GM12878 (cell line): ENCODE data around the gene TRERF1. TPM values are rescaled to one million over a fixed set of nuclear protein-coding genes. Genes with fewer than 3 reads are reported as not detected.

Source experiments
- ATAC-seq: fragments of 200-7000 bp; cut with Tn5 transposase; 3 replicates; pipeline ENCODE4 v1.9.1; 2020; ENCODE audit warnings: mild to moderate bottlenecking, moderate library complexity
- BruUV-seq: library from RNA; stranded (reverse); fragments of 400-500 nt; replicated peaks from 2 replicates; lab custom pipeline; 2021; lab: Mats Ljungman, UMichigan
- CTCF ChIA-PET: fragments of 300-600 bp; sonication (Branson Sonifier 250); formaldehyde crosslinking; extraction: SDS; loops from one replicate; lab custom pipeline; 2021; ENCODE audit warnings: inconsistent platforms; lab: Yijun Ruan, JAX
- POLR2A ChIA-PET: fragments of 350-600 bp; formaldehyde crosslinking; extraction: SDS; loops from one replicate; lab custom pipeline; 2021; ENCODE audit warnings: inconsistent platforms; lab: Charles Lee
- RAD21 ChIA-PET: fragments of 300-600 bp; sonication (Branson Sonifier 250); formaldehyde crosslinking; loops from one replicate; lab custom pipeline; 2023; ENCODE audit warnings: antibody characterized with exemption; ENCODE audit not compliant: unreplicated experiment; lab: Charles Lee
- SMC1A ChIA-PET: fragments of 300-600 bp; sonication (Branson Sonifier 250); formaldehyde crosslinking; loops from one replicate; lab custom pipeline; 2023; ENCODE audit not compliant: unreplicated experiment, uncharacterized antibody; lab: Charles Lee
- DNase-seq: peaks from one replicate; pipeline ENCODE4 v3.0.0-alpha.2; 2011; ENCODE audit warnings: low read depth, low spot score
- FAIRE-seq: peaks from 3 replicates; lab custom pipeline; 2011; peaks lifted over from hg19 to GRCh38; lab: Jason Lieb, UNC
- H2AFZ ChIP-seq: 2 replicates; pipeline ENCODE4 v1.6.0; 2011; ENCODE audit warnings: low read depth, low read length, control low read depth; ENCODE audit not compliant: control insufficient read depth
- H3K27ac ChIP-seq: 2 replicates; pipeline ENCODE4 v1.5.1; 2011; ENCODE audit warnings: control low read depth; ENCODE audit not compliant: control insufficient read depth, insufficient read depth
- H3K27me3 ChIP-seq, 2 experiments: replicated peaks in 1 of 2; 2 replicates each; pipeline versions ENCODE4 v1.6.0 to v1.6.1; 2011; ENCODE audit warnings: low read length in 1 of 2; ENCODE audit not compliant: control insufficient read depth in 2 of 2, insufficient read depth in 2 of 2
- H3K36me3 ChIP-seq, 2 experiments: 2 replicates each; pipeline ENCODE4 v1.5.1; 2011; ENCODE audit warnings: low read length in 1 of 2; ENCODE audit not compliant: control insufficient read depth in 2 of 2, insufficient read depth in 2 of 2
- H3K4me1 ChIP-seq: 2 replicates; pipeline ENCODE4 v1.6.1; 2011; ENCODE audit warnings: mild to moderate bottlenecking, low read length, moderate library complexity, mixed read lengths; ENCODE audit not compliant: control insufficient read depth, insufficient read depth
- H3K4me2 ChIP-seq: 2 replicates; pipeline ENCODE4 v1.6.0; 2011; ENCODE audit warnings: control low read depth; ENCODE audit not compliant: control insufficient read depth, insufficient read depth
- H3K4me3 ChIP-seq: fragments of 200-600 bp; sonication (generic); 2 replicates; pipeline ENCODE4 v1.5.1; 2016
- H3K79me2 ChIP-seq: 2 replicates; pipeline ENCODE4 v1.6.0; 2011; ENCODE audit warnings: low read length; ENCODE audit not compliant: control insufficient read depth, insufficient read depth
- H3K9ac ChIP-seq: 2 replicates; pipeline ENCODE4 v1.8.0; 2011; ENCODE audit warnings: low read length, control low read depth, mixed read lengths; ENCODE audit not compliant: control insufficient read depth, insufficient read depth
- H3K9me3 ChIP-seq: replicated peaks from 3 replicates; pipeline ENCODE4 v1.5.1; 2011; ENCODE audit warnings: mild to moderate bottlenecking, low read length; ENCODE audit not compliant: control insufficient read depth, insufficient read depth
- H4K20me1 ChIP-seq: 2 replicates; pipeline ENCODE4 v1.6.0; 2011; ENCODE audit not compliant: control insufficient read depth, insufficient read depth
- CREB1 ChIP-seq: IDR thresholded peaks from 2 replicates; pipeline ENCODE4 v1.6.1; 2012; ENCODE audit warnings: low read depth, mild to moderate bottlenecking, inconsistent platforms
- KDM1A ChIP-seq: fragments of 200-600 bp; sonication (generic); IDR thresholded peaks from 2 replicates; pipeline ENCODE4 v1.6.1; 2016; ENCODE audit warnings: borderline replicate concordance
- NR2C2 ChIP-seq: IDR thresholded peaks from 2 replicates; pipeline ENCODE4 v1.6.1; 2011; ENCODE audit warnings: borderline replicate concordance, low read depth; ENCODE audit not compliant: control insufficient read depth, insufficient read length
- RB1 ChIP-seq: fragments of 450-650 bp; formaldehyde crosslinking; IDR thresholded peaks from 2 replicates; pipeline ENCODE4 v1.6.1; 2017; ENCODE audit warnings: mild to moderate bottlenecking, borderline replicate concordance
- TCF12 ChIP-seq: IDR thresholded peaks from 2 replicates; pipeline ENCODE4 v1.6.1; 2011; ENCODE audit warnings: low read depth, mild to moderate bottlenecking, low read length
- WGBS: methylation state at CpG from one replicate; pipeline ENCODE4 v1.1.6; 2016; ENCODE audit warnings: low lambda C conversion rate; ENCODE audit not compliant: insufficient replicate concordance, insufficient coverage; ENCODE audit errors: missing lambda C conversion rate; 5-methylcytosine and 5-hydroxymethylcytosine counted together
- in situ Hi-C: fragments of 300-500 bp; cut with MboI; formaldehyde crosslinking; loops from 9 replicates; pipeline ENCODE4 v1.14.3; 2018; ENCODE audit warnings: mixed read lengths
- intact Hi-C: fragments of 100-400 bp; cut with micrococcal nuclease; formaldehyde crosslinking; loops from one replicate; pipeline ENCODE4 v1.14.2; 2022; ENCODE audit not compliant: unreplicated experiment
- polyA plus RNA-seq, 11 experiments: library from polyadenylated mRNA; depleted of rRNA in 4 of 11; unstranded in 6 of 11; stranded (reverse) in 5 of 11; fragments of >200 nt; fragmentation: Nextera tagmentation in 4 of 11; fragmentation: Illumina TruSeq in 1 of 11; extraction: Ambion mirVana in 4 of 11; extraction: Trizol in 1 of 11; gene quantifications; 1 replicate in 1 of 11; 2 replicates in 10 of 11; pipeline versions ENCODE4 v1.2.1 to v1.2.3, GENCODE V29; 2011 to 2016; ENCODE audit warnings: inconsistent platforms in 2 of 11, missing spikeins in 2 of 11, low read depth in 1 of 11
- total RNA-seq, 4 experiments: library from RNA; depleted of rRNA in 3 of 4; stranded (reverse); fragments of >200 nt in 3 of 4; fragmentation: Illumina TruSeq in 1 of 4; extraction: Trizol in 1 of 4; gene quantifications; 2 replicates each; pipeline versions ENCODE4 v1.2.1 to v1.2.3, GENCODE V29; 2013 to 2021
- TF ChIP-seq, protein P1 (sequence below): IDR thresholded peaks from 2 replicates; pipeline ENCODE4 v1.6.1; 2012; ENCODE audit warnings: low read depth, low read length, improper control_type of control experiment
- TF ChIP-seq, protein P2 (sequence below): fragments of 450-650 bp; IDR thresholded peaks from 2 replicates; pipeline ENCODE4 v1.6.1; 2017; ENCODE audit warnings: mild to moderate bottlenecking, moderate library complexity
- TF ChIP-seq, protein P3 (sequence below): IDR thresholded peaks from 2 replicates; pipeline ENCODE4 v1.6.1; 2011; ENCODE audit warnings: low read depth, low read length, improper control_type of control experiment, borderline replicate concordance

TRERF1 gene
- total and polyA plus RNA-seq, 10 of the 15 experiments (the other 5 are each of a cell fraction or from before 2014, with no cell fraction given), result 2.2 to 19.4 (median 7.2) TPM

DNA sequence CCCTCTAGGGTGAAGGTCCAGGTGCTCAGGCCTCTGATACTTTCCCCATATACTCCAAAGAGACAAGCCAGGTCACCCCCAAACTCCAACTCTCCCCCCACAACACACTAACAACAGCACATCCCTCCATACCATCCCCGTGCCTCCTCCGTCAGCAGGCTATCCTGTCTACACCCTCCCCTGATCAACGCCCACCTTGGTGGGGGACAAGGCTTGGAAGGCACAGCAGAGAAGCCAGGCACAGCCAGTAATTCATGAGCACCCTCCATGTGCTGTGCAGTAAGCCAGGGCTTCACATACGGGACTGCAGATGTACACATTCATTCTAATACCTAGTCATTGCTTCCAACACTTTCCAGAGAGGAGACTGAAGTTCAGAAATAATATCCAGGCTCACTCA is 57.6 kb downstream of the TRERF1 start:
- peaks cover 27% of the 10 kb centered on the region for H3K4me1 ChIP-seq
- SMC1A ChIA-PET, result interaction anchor here (1.0 to 6.5 kb wide), 3 partner anchors 12 to 153 kb away, joined by 3 to 65 read pairs (median 8); no protein-coding TSS in a partner anchor
- POLR2A ChIA-PET, result interaction anchor here (0.7 kb wide), 1 partner anchor 8 kb away, joined by 3 read pairs; no protein-coding TSS in a partner anchor
- H3K79me2 ChIP-seq, result peaks cover 15% of the 10 kb centered on the region
- H2AFZ ChIP-seq, result no peak overlapping the region
- BruUV-seq, result no TSS peak
- no peak overlapping the region for H3K4me3 ChIP-seq
- no peak overlapping the region for H3K4me2 ChIP-seq
- WGBS, result 53% methylated on average over 4 of the region's 4 CpGs
- in situ Hi-C loops, result no loop called here
- no peak for DNase-seq
- intact Hi-C loops, result no loop called here
- no peaks in the 10 kb centered on the region for H3K27me3 ChIP-seq
- no peaks in the 10 kb centered on the region for H3K36me3 ChIP-seq
- no peaks in the 10 kb centered on the region for H3K9me3 ChIP-seq
- H3K9ac ChIP-seq, result no peak overlapping the region
- RAD21 ChIA-PET, result interaction anchor here (1.6 to 1.9 kb wide), 2 partner anchors 9 to 154 kb away, joined by 3 to 5 read pairs; no protein-coding TSS in a partner anchor
- no peak for TF ChIP-seq RB1
- TF ChIP-seq CREB1, result no peak
- TF ChIP-seq, protein P1, sequence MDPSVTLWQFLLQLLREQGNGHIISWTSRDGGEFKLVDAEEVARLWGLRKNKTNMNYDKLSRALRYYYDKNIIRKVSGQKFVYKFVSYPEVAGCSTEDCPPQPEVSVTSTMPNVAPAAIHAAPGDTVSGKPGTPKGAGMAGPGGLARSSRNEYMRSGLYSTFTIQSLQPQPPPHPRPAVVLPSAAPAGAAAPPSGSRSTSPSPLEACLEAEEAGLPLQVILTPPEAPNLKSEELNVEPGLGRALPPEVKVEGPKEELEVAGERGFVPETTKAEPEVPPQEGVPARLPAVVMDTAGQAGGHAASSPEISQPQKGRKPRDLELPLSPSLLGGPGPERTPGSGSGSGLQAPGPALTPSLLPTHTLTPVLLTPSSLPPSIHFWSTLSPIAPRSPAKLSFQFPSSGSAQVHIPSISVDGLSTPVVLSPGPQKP, result no peak
- TF ChIP-seq NR2C2, result no peak
- TF ChIP-seq, protein P2, sequence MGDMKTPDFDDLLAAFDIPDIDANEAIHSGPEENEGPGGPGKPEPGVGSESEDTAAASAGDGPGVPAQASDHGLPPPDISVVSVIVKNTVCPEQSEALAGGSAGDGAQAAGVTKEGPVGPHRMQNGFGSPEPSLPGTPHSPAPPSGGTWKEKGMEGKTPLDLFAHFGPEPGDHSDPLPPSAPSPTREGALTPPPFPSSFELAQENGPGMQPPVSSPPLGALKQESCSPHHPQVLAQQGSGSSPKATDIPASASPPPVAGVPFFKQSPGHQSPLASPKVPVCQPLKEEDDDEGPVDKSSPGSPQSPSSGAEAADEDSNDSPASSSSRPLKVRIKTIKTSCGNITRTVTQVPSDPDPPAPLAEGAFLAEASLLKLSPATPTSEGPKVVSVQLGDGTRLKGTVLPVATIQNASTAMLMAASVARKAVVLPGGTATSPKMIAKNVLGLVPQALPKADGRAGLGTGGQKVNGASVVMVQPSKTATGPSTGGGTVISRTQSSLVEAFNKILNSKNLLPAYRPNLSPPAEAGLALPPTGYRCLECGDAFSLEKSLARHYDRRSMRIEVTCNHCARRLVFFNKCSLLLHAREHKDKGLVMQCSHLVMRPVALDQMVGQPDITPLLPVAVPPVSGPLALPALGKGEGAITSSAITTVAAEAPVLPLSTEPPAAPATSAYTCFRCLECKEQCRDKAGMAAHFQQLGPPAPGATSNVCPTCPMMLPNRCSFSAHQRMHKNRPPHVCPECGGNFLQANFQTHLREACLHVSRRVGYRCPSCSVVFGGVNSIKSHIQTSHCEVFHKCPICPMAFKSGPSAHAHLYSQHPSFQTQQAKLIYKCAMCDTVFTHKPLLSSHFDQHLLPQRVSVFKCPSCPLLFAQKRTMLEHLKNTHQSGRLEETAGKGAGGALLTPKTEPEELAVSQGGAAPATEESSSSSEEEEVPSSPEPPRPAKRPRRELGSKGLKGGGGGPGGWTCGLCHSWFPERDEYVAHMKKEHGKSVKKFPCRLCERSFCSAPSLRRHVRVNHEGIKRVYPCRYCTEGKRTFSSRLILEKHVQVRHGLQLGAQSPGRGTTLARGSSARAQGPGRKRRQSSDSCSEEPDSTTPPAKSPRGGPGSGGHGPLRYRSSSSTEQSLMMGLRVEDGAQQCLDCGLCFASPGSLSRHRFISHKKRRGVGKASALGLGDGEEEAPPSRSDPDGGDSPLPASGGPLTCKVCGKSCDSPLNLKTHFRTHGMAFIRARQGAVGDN, result no peak
- TF ChIP-seq KDM1A, result no peak
- TF ChIP-seq, protein P3, sequence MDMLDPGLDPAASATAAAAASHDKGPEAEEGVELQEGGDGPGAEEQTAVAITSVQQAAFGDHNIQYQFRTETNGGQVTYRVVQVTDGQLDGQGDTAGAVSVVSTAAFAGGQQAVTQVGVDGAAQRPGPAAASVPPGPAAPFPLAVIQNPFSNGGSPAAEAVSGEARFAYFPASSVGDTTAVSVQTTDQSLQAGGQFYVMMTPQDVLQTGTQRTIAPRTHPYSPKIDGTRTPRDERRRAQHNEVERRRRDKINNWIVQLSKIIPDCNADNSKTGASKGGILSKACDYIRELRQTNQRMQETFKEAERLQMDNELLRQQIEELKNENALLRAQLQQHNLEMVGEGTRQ, result no peak
- no peak for TF ChIP-seq TCF12
- TF ChIP-seq, all 136 proteins: peak for 0
- CTCF ChIA-PET, result no interaction called here
- ATAC-seq (no peak), FAIRE-seq (no peak)
- H4K20me1 ChIP-seq, result no peaks in the 10 kb centered on the region
- no peak overlapping the region for H3K27ac ChIP-seq
